GM18511 (cell line): ENCODE measurements around the gene FAF2.
"Not testable (repeated sequence)": the region's sequence is repeated elsewhere in the genome, so short reads cannot be mapped to it uniquely, and the experiment has no call there.

Experiments used
- ATAC-seq: cut with Tn5 transposase; IDR thresholded peaks from one replicate; pipeline ENCODE4 v1.9.1; 2021; ENCODE audit warnings: mild to moderate bottlenecking, moderate library complexity; ENCODE audit not compliant: unreplicated experiment

Gene FAF2

DNA sequence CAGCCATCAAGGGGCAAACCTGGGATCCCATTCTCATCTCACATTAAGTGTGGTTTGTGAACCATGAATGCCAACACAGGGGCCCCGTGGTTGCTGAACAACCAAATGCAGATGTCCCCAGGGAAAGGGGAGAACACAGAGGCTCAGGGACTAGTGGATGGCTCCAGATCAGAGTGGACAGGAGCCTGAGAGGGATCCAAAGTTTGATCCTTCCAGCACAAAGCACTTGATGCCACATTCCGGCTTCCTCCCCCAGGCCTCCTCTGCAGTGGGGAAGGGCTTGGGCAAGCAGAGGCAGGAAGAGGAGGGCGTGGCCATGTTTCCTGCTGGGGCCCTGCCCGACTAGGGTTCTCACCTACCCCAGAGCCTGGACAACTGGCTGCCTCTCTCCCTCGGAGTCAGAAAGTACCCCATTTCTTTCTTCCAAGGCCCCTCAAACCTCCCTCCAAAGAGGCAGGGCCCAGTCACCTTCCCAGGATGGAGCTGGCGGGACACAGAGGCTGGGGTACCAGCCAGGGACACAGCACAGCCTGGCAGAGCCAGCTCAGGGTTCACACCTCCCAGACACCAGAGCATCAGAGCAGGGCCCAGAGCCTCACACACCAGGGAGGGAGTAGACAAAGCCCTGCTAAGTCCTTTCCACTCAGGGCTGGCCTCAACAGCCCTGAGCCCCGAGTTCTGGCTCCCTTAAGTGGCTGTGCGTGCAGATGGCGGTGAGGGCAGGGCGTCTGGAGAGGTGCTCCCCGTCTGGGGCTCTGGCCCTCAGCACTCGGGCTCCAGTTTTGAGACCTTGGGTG lies 93.4 kb downstream of the FAF2 start:
- no peak for ATAC-seq

DNA sequence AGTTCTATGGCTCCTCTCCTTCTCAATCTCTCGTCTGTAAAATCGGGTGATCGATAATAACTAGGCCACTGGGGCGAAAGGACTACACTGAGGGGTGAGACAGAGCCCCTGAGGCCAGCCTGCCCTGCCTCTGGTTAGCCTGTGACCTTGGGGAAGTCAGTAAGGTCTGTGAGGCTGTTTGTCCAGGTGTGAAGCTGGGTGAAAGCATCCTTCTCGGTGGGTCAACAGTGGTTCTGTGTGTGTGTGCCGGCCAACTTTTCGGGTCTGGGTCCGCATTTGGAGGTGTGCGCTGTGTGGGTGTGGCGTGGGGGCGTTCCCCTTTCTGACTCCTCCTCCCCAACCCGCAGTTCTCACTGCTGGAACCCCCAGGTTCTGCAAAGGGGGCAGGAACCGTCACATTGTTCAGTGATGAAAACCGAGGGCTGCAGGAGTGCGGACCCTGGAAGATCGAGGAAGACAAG lies 94.0 kb downstream of the FAF2 start:
- ATAC-seq = no peak

DNA sequence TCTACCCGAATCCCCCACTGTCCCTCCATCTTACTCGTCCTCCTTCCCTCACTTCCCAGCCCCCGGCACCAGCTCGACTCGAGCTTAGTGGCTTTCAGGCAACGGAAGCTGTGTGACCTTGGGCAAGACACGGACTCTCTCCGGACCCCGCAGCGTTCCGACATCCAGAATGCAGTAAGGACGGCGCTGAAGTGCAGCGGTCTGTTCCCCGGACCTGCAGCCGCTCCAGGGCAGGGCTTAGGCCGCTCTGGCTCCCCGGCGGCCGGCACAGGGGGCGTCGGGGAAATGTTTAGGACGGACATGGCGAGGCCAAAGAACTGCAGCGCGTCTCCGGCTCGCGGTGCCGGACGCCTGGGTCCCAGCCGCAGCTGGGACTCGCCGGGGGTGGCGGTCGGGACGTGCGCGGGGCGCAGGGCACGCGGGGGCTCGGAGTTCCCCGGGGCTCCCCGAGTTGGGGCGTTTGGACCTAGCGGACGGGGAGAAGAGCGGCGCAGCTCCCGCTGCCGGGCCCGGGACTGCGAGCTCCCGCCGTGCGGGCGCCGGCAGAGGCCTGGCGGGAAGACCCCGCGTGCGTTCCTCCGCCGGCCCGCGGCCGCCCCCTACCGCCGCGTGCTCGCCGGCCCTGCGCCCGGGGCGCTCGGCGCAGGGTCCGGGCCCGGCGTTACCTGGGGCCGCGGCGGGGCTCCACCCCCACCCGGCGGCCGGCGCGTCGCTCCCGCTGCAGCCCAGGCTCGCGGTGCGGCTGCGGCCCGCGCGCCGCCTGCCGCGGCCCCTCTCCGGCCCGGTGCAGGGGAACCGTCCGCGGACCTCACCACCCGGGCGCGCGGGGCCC lies 94.6 kb downstream of the FAF2 start:
- ATAC-seq = peak; percentile 47

DNA sequence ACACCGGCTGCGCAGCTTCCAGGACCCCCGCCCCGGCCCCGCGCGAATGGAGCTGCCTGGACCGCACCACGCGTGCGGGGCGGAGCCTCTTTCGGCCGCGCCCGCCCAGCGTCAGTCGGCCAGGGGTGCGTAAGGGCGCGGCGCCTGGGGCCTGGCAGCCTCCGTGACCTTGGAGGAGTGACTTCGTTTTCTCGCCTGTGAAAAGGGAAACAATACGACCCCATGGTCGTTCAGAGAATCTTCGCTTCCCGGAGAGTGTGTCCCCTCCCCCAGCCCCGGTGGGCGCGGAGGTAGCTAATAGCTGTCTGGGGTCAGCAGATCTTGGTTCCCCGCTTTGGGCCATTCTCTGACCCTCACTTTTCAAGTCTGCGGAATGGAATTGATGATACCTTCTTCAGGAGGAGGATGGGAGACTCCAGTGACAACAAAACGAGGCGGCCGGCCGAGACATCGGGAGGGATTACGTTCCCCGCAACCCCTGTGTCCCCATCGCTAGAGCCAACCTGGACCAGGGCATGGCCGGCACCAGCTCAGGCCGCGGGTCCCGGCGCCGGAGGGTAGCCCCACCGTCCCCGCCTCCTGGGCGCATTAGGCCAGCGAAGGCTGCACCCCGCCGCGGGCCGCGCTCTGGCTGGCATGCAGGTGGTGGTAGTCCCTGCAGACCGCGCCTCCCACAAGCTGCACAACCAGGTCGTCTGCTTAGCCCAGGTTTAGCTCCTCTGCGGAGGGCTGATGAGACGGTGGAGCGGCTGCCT lies 95.4 kb downstream of the FAF2 start:
- ATAC-seq = peak; percentile 81

DNA sequence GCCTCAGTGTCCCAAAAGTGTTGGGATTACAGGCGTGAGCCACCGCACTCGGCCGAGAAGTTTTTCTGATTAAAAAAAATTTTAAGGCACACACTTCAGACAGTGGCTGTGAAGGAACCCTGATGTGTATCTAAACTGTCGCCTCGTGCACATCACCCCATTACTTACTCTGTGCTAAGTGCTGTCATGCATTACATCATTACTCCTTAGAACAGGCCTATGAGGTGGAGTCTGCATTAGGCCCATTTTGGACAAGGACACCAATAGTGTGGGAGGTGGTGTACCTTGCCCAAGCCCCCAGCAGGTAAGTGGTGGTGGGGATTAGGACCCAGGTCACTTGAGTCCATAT lies 97.2 kb downstream of the FAF2 start:
- no peak for ATAC-seq

DNA sequence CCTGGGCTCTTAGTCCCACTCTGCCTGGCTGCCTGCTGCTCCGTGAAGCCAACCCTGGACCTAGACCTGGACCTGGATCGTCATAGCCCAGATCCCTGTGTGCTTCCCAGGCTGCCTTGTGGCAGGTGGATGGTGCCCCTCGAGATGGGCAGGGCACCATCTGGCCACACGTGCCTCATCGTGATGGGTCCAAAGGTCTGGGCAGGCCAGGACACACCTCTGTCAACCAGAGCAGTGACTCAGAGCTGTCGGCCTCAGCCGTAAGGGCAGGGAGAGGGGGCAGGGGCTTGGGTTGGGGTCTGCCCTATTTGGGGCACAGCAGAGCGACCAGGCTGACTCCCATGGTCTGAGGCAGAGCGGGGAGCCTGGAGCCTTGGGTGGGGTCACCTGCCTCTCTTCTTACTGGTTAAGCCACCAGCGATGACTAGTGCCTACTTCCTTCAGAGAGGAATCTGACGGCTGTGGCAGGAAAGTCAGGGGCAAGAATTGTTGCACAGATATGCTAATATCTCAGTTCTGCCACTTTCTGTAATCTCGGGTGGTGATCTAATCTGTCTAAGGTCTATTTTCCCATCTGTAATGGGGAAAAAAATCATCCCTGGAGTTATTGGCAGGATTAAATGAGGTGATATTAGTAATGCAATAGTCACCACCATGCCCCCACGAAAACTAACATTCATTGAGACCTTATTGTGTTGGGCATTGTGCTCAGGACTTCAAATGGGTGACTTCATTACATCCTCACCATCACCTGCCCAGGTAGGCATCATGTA lies 97.7 kb downstream of the FAF2 start:
- ATAC-seq = no peak

DNA sequence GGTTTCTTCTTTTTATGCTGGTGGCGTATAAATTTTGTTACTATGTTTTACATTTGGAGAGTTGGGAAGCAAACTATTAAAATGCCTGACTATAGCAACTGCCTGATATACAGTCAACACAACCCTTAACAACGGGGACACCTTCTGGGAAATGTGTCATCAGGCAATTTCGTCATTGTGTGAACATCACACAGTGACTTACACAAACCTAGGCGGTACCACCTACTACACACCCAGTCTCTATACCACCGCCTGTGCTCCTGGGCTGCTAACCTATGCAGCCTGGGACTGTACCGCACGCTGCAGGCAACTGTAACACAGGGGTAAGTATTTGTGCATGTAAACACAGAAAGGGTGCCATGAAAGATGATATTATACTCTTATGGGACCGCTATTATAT lies 99.6 kb downstream of the FAF2 start:
- ATAC-seq = no peak

DNA sequence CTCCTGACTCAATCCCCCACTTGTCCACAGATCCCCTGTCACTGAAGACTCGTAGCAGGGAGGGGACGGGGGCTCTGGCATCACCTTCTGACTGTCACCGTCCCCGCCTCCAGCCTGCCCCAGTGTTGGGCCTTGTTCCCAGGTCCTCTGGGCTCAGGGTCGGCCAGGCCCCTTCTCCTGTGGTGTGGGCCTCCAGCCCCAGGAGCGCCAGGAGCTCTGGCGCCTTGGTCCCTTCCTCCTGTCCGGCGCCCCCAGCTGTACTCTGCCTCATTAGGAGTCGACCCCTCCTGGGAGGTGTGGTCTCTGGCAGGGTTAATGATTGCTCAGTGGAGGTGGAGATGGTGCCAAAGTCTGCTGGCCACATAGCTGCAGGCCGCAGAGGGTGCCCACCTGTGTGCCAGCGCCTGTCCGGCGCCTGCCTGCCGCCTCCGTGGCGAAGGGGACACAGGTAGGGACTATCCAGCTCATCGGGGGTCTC lies 100.8 kb downstream of the FAF2 start, which contains the start of gene CDHR2:
CDHR2 (plus strand) TSS at position 376 of the 478 bp plus-strand sequence. CDS start 16,011 bp downstream, outside the sequence.
- no peak for ATAC-seq

DNA sequence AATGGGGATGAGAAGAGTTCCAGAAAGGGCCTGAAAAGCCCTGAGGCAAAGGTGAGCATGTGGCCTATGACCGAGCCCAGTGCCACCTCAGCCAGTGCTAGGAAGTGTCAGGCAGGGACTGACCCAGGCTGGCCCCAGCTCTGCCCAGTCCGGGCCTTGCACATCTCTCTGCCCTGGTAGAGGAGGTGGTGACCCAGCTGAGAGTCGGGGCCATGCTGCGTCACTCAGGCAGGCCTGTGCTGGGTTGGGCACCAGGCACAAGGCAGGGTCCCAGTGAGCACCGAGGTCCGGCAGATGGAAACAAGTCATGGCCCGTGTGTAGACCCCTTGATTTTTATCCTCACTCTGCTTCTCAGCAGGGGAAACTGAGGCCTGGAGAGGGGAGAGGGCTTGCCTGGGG lies 101.7 kb downstream of the FAF2 start:
- no peak for ATAC-seq

DNA sequence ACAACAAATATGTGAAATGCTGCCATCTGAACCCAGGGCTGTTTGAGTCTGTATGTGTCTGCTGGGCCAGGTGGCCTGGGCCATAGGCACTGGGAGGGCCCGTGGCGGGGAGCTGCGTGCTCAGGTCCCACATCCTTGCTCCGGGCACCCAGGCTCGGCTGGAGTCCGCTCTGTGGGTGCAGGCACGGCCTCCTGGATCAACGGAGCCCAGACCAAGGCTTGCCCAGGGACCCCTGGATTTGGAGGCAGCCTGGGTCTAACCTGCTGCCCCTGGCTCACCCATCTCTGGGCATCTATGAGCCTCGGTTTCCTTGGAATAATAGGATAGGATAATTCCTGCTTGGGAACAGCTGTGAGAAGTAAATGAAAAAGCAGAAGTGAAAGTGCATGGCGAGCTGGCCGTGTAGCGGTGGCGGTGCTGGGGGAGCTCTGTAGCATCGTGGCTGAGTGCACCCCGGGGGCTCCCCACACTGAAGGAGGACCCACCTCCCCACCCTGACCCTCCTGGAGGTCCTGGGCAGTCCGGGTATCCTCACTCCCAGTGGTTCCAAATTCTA lies 102.2 kb downstream of the FAF2 start:
- no peak for ATAC-seq

DNA sequence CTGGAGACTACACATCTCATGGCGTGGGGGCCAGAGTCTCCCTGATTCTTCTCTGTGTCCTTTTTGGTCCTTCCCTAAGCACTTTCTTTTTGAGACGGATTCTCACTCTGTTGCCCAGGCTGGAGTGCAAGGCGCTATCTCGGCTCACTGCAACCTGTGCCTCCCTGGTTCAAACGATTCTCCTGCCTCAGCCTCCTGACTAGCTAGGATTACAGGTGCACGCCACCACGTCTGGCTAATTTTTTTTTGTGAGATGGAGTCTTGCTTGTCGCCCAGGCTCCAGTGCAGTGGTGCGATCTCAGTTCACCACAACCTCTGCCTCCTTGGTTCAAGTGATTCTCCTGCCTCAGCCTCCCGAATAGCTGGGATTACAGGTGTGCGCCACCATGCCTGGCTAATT lies 102.8 kb downstream of the FAF2 start:
- ATAC-seq = not testable (repeated sequence)

DNA sequence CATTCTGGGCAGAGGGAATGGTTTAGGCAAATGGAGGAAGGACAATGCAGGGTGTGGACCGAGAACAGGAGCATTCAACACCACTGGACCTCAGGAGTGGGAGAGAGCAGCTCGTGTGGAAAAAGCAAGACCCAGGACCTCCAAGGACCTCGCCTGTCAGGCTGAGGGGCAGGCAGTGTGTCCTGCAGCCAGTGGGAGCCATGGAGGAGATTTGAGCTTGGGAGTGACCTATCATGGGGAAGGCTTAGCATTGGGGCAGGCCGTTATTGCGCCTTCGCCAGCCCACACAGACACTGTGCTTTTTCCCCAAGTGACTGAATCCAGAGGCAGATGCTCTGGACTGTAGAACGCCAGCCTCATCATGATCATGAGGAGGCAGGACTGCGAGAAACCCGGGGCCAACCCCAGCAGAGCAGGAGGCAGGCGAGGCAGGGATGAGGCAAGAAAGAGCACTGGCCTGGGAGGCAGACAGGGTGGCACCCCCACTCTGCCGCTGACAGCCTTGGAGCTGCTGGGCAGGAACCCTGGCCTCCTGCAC lies 104.2 kb downstream of the FAF2 start:
- ATAC-seq = no peak

DNA sequence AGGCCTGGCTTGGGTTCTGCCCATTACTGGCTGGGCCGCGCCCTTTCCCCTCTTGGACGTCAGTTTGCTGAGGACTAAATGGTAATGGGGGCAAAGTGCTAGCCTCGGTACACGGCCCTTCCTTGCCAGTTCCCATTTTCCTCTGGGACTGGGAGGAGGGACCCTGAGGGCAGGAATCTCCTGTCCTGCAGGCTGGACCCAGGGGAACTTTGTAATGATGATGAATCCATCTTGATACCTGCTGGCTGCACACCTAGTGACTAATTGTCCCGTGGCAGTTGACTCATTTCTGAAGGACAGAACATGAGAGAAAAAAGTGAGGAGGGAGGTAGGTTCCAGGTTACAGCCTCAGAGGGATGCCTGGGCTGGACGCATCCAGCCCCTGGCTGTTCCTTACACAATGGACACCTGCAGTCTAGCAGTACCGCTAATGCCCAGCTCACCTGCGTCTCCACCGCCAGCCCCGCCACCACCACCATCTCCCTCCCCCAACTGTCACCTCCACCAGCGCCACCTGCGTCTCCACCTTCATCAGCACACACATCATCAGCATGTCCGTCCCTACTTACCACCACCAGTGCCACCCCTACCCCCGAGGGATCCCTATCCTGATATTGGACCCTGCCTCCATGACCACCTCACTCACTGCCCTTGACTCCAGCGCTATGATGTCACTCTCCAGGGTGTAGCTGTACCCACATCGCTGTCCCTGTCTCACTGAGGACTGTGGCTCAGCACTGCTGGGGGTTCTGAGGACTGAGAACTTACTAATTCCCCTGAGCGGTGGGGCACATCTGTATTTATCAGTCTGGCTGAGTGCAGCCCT lies 105.3 kb downstream of the FAF2 start:
- no peak for ATAC-seq

DNA sequence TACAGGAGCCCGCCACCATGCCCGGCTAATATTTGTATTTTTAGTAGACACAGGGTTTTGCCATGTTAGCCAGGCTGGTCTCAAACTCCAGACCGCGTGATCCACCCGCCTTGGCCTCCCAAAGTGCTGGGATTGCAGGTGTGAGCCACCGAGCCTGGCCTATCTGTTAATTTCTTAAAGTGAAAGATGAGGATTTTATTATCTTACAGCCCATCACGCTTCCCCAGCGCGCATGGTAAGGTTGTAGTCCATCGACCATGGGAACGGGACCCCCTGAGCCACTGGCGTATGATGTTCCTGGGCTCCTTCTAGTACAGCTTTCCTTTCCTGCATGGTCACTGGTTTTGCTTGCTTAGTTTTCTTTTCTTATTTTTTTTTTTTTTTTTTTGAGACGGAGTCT lies 109.7 kb downstream of the FAF2 start:
- ATAC-seq = no peak
